ENCODE results near the gene MMEL1. TPM values are rescaled to one million over a fixed set of nuclear protein-coding genes. Genes with fewer than 3 reads are reported as not detected.

MMEL1 gene
- total RNA-seq, 1 donor from 2014 or later, result 3.4 TPM

DNA sequence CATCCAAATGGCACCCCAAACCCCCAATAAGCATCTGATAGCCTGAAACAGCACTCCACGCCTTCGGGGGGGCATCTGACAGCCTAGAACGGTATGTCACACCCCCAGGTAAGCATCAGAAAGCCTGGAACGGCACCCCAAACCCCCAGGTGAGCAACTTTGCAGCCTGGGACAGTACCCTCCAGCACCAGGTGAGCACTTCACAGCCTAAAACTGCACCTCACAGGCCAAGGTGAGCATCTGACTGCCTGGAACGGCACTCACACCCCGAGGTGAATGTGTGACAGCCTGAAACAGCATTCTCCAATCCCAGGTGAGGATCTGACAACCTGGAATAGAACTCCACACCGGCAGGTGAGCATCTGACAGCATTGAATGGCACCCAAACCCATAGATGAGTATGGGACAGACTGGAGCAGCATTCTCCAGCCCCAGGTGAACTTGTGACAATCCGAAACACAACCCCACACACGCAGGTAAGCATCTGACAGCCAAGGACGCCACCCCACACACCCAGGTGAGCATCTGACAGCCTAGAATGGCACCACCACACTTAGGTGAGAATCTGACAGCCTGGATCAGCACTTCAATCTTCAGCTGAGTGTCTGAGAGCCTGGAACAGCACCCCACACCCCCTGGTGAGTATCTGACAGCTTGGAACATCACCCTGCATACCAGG, 18.3 kb upstream of the MMEL1 start:
- Mint-ChIP-seq H3K4me3 (no peak overlapping the region), H3K36me3 (peaks cover 14% of the 10 kb centered on the region), H3K4me1 (no peaks in the 10 kb centered on the region), H3K9me3 (peaks cover 36% of the 10 kb centered on the region), H3K27me3 (ENCODE audit: low read depth) (no peaks in the 10 kb centered on the region), H3K27ac (no peak overlapping the region)
- DNase-seq (ENCODE audit: low spot score in 2 of 2, unreplicated experiment in 2 of 2), result no peak
- TF ChIP-seq, protein P1, sequence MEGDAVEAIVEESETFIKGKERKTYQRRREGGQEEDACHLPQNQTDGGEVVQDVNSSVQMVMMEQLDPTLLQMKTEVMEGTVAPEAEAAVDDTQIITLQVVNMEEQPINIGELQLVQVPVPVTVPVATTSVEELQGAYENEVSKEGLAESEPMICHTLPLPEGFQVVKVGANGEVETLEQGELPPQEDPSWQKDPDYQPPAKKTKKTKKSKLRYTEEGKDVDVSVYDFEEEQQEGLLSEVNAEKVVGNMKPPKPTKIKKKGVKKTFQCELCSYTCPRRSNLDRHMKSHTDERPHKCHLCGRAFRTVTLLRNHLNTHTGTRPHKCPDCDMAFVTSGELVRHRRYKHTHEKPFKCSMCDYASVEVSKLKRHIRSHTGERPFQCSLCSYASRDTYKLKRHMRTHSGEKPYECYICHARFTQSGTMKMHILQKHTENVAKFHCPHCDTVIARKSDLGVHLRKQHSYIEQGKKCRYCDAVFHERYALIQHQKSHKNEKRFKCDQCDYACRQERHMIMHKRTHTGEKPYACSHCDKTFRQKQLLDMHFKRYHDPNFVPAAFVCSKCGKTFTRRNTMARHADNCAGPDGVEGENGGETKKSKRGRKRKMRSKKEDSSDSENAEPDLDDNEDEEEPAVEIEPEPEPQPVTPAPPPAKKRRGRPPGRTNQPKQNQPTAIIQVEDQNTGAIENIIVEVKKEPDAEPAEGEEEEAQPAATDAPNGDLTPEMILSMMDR (IDR thresholded peaks at IDR 0.05; ENCODE audit: unreplicated experiment), result no peak

DNA sequence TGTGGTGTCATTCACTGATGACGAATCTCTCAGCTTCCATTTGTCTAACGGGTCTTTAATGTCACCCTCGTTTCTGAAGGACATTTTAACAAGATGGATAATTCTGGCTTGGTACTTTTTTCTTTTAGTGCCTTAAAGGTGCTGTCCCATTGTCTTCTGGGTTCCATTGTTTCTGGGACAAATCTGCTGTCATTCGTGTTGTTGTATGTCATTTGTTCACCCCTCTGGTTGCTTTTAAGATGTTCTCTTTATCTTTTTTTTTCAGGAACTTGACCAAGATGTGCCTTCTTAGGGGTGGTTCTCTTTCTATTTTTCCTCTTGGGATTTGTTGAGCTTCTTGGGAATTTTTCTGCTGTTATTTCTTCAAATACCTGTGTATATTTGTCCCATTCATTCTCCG, 14.0 kb upstream of the MMEL1 start:
- no peaks in the 10 kb centered on the region for H3K27me3 Mint-ChIP-seq (ENCODE audit: low read depth)
- peaks cover 6% of the 10 kb centered on the region for H3K4me1 Mint-ChIP-seq
- H3K4me3 Mint-ChIP-seq, result no peak overlapping the region
- no peak overlapping the region for H3K27ac Mint-ChIP-seq
- no peak for DNase-seq (ENCODE audit: low spot score in 2 of 2, unreplicated experiment in 2 of 2)
- TF ChIP-seq, protein P1 (IDR thresholded peaks at IDR 0.05; ENCODE audit: unreplicated experiment), result no peak
- H3K36me3 Mint-ChIP-seq, result peaks cover 5% of the 10 kb centered on the region
- peaks cover 18% of the 10 kb centered on the region for H3K9me3 Mint-ChIP-seq

DNA sequence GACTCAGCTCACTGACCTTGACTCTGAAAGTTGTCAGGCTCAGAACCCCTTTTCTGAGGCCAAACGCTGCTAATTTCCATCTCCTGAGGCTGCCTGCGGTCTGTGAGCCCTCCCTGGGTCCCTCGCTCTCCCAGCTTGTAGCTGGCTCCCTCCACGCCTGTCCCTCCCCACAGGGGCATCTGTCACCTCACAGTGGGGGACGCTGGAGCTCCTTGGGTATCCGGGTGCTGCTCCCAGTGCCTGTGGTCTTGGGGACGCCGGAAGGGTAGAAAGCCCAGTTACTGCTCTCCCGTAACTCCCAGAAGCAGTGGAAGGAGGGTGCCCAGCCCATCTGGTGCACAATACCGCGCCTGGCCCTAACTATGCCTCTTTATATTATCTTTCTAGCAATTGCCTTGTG, 13.0 kb upstream of the MMEL1 start:
- H3K9me3 Mint-ChIP-seq, result peaks cover 18% of the 10 kb centered on the region
- TF ChIP-seq, protein P1 (IDR thresholded peaks at IDR 0.05; ENCODE audit: unreplicated experiment), result no peak
- DNase-seq (ENCODE audit: low spot score in 2 of 2, unreplicated experiment in 2 of 2), result no peak
- peaks cover 6% of the 10 kb centered on the region for H3K4me1 Mint-ChIP-seq
- no peak overlapping the region for H3K4me3 Mint-ChIP-seq
- H3K27ac Mint-ChIP-seq, result no peak overlapping the region
- no peaks in the 10 kb centered on the region for H3K27me3 Mint-ChIP-seq (ENCODE audit: low read depth)
- peaks cover 5% of the 10 kb centered on the region for H3K36me3 Mint-ChIP-seq

DNA sequence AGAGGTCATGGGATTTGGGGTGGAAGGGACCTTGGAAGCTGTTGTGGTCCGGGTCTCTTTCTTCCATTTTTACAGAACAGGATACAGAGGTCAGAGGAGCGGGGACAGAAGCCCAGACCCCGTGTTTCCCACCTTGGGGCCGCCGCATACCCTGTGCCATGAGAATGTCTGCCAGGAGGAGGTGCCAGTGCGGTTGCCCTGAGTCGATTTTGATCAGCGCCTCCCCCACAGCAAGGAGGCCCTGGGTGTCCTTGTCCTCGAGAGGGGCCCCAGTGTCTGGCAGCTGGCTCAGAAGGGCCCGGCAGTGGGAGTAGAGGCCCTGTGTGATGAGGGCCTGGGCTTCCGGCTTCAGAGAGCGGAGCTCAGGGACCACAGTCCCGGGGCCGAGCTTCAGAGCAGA, 12.3 kb upstream of the MMEL1 start:
- DNase-seq (ENCODE audit: low spot score in 2 of 2, unreplicated experiment in 2 of 2), result no peak
- Mint-ChIP-seq H3K27me3 (ENCODE audit: low read depth) (no peaks in the 10 kb centered on the region), H3K4me1 (peaks cover 6% of the 10 kb centered on the region), H3K4me3 (no peak overlapping the region), H3K36me3 (peaks cover 5% of the 10 kb centered on the region), H3K9me3 (peaks cover 18% of the 10 kb centered on the region), H3K27ac (no peak overlapping the region)
- TF ChIP-seq, protein P1 (IDR thresholded peaks at IDR 0.05; ENCODE audit: unreplicated experiment), result no peak

DNA sequence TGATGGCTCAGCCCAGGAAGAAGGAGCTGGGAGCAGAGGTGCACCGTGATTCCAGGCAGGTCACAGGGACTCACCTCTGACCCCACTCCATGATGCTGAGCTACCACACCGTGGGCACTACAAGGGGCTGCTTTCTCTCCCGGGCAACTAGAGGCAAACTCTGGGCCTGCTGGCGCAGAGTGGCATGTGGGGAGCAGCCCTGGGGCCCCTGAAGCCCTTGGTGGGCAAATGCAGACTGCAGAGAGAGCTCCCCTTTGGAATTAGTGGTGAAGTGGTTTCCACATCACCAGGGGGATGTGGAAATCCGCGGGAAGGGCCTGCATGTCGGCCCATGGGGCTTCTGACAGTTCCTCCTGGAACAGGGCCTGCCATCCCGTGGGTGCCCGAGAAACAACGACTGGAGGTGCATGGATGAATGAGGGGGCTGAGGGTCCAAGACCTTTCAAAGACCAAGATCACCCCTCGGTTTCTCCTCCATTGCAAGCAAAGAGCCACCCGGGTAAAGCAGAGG, 11.8 kb upstream of the MMEL1 start:
- TF ChIP-seq, protein P1 (IDR thresholded peaks at IDR 0.05; ENCODE audit: unreplicated experiment), result no peak
- no peak for DNase-seq (ENCODE audit: low spot score in 2 of 2, unreplicated experiment in 2 of 2)
- Mint-ChIP-seq H3K36me3 (peaks cover 5% of the 10 kb centered on the region), H3K4me1 (peaks cover 6% of the 10 kb centered on the region), H3K4me3 (no peak overlapping the region), H3K27me3 (ENCODE audit: low read depth) (no peaks in the 10 kb centered on the region), H3K9me3 (peaks cover 18% of the 10 kb centered on the region), H3K27ac (no peak overlapping the region)
